Fibroblast of skin of right quadriceps (primary cell): Measurements from ENCODE around the gene KCNIP1.

Experiments
- DNase-seq: peaks from one replicate; pipeline ENCODE4 v3.0.0-alpha.2; 2013

Gene KCNIP1

DNA sequence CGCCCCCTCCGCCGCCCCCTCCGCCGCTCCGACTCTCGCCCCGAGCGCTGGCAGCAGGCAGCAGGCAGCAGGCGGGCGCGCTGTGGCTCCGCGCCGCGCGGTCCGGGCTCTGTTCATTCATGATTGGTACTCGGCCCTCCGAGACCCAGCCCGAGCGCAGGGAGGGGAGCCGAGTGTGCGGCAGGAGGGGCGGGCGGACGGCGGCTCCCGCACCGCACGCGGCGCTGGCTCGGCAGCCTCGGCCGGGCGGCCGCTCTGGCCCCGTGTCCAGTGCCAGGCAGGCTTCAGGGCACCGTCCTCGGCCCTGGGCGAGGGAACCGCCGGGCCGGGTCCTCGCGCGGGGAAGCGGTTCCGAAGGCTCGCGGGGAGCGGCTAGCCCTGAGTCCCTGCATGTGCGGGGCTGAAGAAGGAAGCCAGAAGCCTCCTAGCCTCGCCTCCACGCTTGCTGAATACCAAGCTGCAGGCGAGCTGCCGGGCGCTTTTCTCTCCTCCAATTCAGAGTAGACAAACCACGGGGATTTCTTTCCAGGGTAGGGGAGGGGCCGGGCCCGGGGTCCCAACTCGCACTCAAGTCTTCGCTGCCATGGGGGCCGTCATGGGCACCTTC is at the start of gene KCNIP1:
TSS of gene KCNIP1 (plus strand) at position 31 of the 607 bp plus-strand sequence.
- no peak for DNase-seq

GRCh38 chr5:170463426-170463825 is 40.4 kb upstream of the KCNIP1 start:
- DNase-seq = no peak

- no peak for DNase-seq
Measured at GRCh38 chr5:170464280-170465127, 39.3 kb upstream of the KCNIP1 start.

DNA sequence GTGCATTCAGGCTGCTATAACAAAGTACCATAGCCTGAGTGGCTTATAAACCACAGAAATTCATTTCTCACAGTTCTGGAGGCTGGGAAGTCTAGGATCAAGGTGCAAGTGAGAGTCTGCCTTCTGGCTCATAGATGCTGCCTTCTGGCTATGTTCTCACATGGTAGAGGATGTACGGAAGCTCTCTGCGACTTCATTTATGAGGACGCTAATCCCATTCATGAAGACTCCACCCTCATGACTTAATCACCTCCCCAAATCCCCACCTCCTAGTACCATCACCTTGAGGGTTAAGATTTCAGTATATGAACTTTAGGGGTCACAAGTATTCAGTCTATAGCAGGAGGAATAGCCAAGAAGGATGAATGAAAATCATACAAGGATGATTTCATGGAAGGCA is 37.3 kb upstream of the KCNIP1 start:
- no peak for DNase-seq

GRCh38 chr5:170466988-170467707 is 36.7 kb upstream of the KCNIP1 start:
- DNase-seq = peak; percentile 89

DNA sequence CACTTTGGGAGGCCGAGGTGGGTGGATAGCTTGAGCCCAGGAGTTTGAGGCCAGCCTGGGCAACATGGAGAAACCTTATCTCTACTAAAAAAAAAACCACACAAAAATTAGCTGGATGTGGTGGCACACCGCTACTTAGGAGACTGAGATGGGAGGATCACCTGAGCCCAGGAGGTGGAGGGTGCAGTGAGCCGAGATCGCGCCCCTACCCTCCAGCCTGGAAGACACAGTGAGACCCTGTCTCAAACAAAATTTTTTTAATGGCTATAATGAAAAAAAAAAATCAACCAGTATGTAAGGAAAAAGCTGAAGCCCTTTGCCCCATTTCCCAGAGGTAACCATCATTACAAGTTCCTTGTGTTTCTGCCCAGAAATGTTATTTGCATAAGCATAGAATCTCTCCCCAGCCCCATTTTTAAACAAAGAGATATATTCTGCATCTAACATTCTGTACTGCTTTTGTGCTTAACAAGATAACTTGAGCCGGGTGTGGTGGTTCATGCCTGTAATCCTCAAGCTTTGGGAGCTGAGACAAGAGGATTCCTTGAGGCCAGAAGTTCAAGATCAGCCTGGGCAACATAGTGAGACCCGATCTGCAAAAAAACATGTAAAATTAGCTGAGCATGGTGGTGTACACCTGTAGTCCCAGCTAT is 35.1 kb upstream of the KCNIP1 start:
- no peak for DNase-seq

GRCh38 chr5:170469414-170469813 is 34.4 kb upstream of the KCNIP1 start:
- DNase-seq = no peak

- no peak for DNase-seq
Measured at GRCh38 chr5:170470275-170470674, 33.5 kb upstream of the KCNIP1 start.

DNA sequence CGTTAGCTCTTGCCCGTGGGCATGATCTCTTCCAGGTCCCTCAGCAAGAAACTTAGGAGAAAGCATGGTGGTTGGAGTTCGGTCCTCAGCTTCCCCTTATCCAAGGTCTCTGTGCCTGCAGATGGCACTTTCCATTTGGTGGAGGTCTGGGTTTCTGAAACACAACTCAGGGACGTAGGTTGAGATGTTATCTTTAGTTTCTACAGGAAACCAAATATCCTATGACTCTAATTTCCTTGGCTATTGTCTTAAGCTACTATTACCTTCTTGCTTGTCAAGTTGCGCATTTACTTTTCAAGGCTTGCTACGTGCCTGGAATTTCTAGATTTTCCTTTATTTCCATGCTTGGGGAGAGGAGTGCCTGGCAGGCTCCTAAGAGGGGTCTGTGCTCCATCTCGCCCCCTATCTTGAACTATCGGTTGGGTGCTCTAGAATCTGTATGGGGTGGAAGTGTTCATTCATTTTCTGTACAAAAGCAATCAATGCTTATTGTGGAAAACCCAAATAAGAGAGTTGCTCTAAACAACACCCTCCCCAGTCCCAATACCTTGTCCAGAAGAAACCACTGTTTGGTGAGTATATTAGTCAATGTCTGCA is 32.9 kb upstream of the KCNIP1 start:
- DNase-seq = no peak

DNA sequence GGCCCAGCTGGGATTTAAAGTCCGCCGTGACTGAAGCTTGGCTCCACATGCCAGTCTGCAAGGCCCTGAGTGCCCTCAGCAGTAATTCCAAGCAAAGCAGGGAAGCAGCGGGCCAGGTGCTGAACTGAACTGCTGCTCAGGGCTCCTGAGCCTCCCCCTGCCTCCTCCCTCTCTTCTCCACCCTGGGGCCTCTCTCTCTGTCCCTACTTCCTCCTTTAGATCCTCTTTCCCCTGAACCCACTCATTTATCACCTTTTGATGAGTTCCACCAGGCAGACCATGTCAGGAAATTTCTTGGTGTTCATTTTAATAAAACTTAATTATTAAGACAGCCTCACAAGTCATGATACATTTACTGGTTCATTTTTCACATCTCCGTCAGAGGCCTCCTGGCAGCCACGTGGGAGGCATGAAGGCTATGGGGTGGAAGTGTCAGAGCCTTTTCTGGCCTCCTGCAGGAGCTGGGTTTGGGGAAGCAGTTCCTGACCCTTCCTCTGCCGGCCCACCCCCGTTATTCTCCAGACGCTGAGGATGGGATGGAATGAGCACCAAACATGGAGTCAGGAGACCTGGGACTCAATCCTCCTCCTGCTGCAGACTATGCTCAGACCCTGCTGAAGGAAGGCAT is 32.2 kb upstream of the KCNIP1 start:
- no peak for DNase-seq

DNA sequence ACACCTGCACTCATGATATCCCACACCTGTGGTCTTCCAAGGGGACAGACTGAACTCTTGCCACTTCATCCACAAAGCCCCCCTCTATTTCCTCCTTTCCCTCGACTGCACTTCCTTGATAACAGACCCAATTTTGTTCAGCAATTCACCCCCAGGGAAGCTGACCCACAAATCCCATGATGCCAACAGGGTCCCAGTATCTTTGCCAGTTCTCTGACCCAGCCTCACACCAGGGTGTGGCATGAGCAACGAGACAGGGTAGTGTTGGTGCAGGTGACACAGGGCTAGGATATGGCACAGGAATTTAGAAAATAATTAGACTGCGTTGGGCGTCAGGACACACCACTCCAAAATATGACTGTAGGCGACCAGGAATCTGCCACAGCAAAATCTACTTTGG is 30.2 kb upstream of the KCNIP1 start:
- no peak for DNase-seq

DNA sequence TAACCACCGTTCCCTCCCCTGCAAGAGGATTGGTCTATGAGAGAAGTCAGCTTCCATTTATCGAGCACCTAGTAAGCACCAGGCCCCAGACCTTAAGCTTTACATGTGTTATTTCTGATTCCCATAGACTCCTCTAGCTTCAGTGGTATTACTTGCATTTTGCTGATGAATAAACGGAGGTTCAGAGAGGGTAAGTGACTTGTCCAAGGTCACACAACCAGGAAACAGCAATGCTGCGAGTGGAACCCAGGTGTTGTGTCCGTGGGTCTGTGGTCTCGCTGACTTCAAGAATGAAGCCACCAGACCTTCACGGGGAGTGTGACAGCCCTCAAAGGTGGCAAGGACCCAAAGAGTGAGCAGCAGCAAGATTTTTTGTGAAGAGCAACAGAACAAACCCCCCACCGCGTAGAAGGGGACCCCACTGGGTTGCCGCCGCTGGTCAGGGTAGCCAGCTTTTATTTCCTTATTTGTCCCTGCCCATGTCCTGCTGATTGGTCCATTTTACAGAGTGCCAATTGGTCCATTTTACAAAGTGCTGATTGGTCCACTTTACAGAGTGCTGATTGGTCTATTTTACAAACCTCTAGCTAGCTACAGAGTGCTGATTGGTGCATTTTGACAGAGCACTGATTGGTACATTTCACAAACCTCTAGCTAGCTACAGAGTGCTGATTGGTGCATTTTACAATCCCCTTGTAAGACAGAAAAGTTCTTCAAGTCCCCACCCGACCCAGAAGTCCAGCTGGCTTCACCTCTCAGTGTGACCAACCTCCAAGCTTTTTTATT is 29.1 kb upstream of the KCNIP1 start:
- DNase-seq = no peak

GRCh38 chr5:170475294-170476000 is 28.4 kb upstream of the KCNIP1 start:
- DNase-seq = peak; percentile 42

GRCh38 chr5:170476704-170477103 is 27.1 kb upstream of the KCNIP1 start:
- DNase-seq = no peak

- no peak for DNase-seq
Measured at GRCh38 chr5:170477906-170478305, 25.9 kb upstream of the KCNIP1 start.

DNA sequence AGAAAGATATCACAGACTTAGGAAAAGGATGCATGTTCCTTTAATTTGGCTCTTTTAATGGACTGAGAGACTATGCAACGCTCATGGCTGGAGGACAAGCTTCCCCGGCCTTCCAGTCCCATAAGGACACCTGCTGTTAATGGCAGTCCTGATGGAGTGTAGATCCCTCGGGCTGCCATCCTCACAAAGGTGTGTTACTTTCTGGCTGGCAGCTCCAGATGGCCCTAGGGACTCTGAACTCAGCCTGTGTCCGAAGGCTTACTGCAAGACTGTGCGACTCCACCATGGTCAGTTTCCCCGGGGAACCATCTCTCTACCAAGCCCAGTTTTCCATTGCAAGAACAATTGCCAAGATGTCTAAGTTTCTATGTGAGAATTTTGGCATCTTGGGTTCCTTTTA is 25.5 kb upstream of the KCNIP1 start:
- no peak for DNase-seq

DNA sequence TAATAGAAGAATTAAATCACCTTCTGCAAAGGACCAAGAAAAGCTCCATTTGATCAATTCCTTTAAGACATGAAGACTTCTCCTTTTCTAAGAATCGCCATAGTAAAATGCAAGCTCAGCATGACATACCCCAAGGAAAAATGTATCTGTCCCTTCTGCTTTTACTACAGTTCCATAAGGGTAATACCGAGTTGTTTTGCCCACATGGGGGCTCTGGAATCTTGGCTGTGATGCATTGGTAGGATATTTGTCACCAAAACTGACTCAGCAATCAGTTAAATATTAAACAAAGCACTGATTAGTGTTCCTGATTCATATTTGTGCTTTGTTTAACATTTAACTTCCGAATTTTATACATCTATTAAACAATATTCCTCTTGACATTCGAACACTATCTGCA is 24.3 kb upstream of the KCNIP1 start:
- DNase-seq = peak; percentile 65

- DNase-seq = no peak
Measured at GRCh38 chr5:170480260-170480659, 23.6 kb upstream of the KCNIP1 start.

DNA sequence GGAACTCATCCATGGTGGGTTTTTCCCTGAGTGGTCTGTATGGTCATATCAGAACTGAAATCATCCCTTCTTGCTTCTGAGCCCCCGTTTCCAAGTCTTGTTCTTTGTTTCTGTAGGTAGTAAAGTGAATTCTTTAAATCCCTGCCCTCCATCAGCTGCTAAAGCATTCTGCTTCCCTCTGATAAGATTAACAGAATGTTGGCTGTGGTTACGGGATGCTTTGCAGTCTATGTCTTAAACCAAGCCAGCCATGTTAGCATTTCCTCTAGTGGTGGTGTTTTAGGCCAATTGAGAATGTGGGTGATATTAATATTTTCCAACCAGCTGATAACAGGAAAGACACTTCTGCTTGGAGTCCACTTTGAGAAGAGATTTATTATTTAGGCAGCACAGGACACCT is 22.0 kb upstream of the KCNIP1 start:
- DNase-seq = no peak

DNA sequence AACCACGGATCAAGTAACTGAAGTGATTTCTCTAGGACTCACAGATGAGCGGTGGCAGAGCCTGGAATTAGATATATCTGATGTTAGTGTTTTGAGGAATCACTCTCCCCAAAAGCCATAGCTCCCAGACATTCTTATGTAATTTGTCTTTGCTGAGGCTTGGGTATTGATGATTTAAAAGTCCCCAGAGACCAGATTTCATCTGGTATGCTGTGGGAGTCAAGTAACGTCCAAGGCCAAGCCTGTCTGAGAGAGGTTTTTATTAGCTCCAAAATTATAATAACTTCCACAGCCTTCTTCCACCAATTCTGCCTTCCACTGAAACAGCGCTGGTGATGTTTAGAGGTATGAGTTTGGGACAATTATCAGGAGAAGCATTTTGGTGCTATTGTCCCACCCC is 21.3 kb upstream of the KCNIP1 start:
- DNase-seq = peak; percentile 61
